ENCODE results near the gene CYB561D1.
A peak's percentile ranks its signal among the peaks of the same experiment; 100 is the strongest.

The CYB561D1 gene

GRCh38 chr1:109502364-109502851 is 8.5 kb downstream of the CYB561D1 start:
- DNase-seq: peak; percentile 76

- DNase-seq: peak; percentile 23
Measured at GRCh38 chr1:109503935-109504334, 10.0 kb downstream of the CYB561D1 start.

- no peak for DNase-seq
Measured at GRCh38 chr1:109504974-109505373, 11.1 kb downstream of the CYB561D1 start.

GRCh38 chr1:109508001-109508872 is 14.3 kb downstream of the CYB561D1 start:
- no peak for DNase-seq

- no peak for DNase-seq
Measured at GRCh38 chr1:109508873-109509175, 14.9 kb downstream of the CYB561D1 start.

GRCh38 chr1:109509176-109510134 is 15.6 kb downstream of the CYB561D1 start, which contains the start of gene AMIGO1:
Gene AMIGO1 (minus strand): TSS chr1:109509727. CDS start chr1:109508912, 815 bp downstream.
- DNase-seq: peak; percentile 83

GRCh38 chr1:109513110-109513710 is 19.3 kb downstream of the CYB561D1 start:
- no peak for DNase-seq

GRCh38 chr1:109514846-109515245 is 21.0 kb downstream of the CYB561D1 start:
- no peak for DNase-seq

- DNase-seq: no peak
Measured at GRCh38 chr1:109516872-109517271, 23.0 kb downstream of the CYB561D1 start.

GRCh38 chr1:109517337-109517736 is 23.4 kb downstream of the CYB561D1 start:
- DNase-seq: no peak

GRCh38 chr1:109521002-109521951 is 27.4 kb downstream of the CYB561D1 start:
- DNase-seq: no peak

- no peak for DNase-seq
Measured at GRCh38 chr1:109522026-109522425, 28.1 kb downstream of the CYB561D1 start.

- DNase-seq: no peak
Measured at GRCh38 chr1:109523706-109524105, 29.8 kb downstream of the CYB561D1 start.

- no peak for DNase-seq
Measured at GRCh38 chr1:109527098-109527811, 33.4 kb downstream of the CYB561D1 start.

GRCh38 chr1:109527846-109528695 is 34.2 kb downstream of the CYB561D1 start:
- no peak for DNase-seq

GRCh38 chr1:109528712-109529111 is 34.8 kb downstream of the CYB561D1 start:
- DNase-seq: no peak

- no peak for DNase-seq
Measured at GRCh38 chr1:109529881-109530456, 36.1 kb downstream of the CYB561D1 start.

GRCh38 chr1:109530457-109531087 is 36.7 kb downstream of the CYB561D1 start:
- no peak for DNase-seq

- no peak for DNase-seq
Measured at GRCh38 chr1:109531380-109531779, 37.5 kb downstream of the CYB561D1 start.
